Activated CD4-positive, alpha-beta T cell treated with anti-CD3 and anti-CD28 coated beads, Interleukin-2, amount 10 ng/mL, durations not matched to agents 7 days and 5 days (primary cell): ENCODE measurements around the gene NASP. TPM values are rescaled to one million over a fixed set of nuclear protein-coding genes. Genes with fewer than 3 reads are reported as not detected.

Experiments used
- CTCF ChIA-PET: fragments of 350-600 bp; sonication (Branson Sonifier 250); formaldehyde crosslinking; loops from one replicate; lab custom pipeline; 2021; ENCODE audit warnings: antibody characterized with exemption; lab: Charles Lee
- POLR2A ChIA-PET: fragments of 350-600 bp; sonication (Branson Sonifier 250); formaldehyde crosslinking; loops from one replicate; lab custom pipeline; 2021; ENCODE audit warnings: antibody characterized with exemption; lab: Charles Lee
- DNase-seq: peaks from one replicate; pipeline ENCODE4 v3.0.0-alpha.2; 2020
- H3K27ac Mint-ChIP-seq: one replicate; pipeline ENCODE4 v1.8.0; 2021; ENCODE audit warnings: mild to moderate bottlenecking, moderate library complexity, mixed read lengths
- H3K27me3 Mint-ChIP-seq: one replicate; pipeline ENCODE4 v1.8.0; 2021; ENCODE audit warnings: mixed read lengths
- H3K36me3 Mint-ChIP-seq: one replicate; pipeline ENCODE4 v1.8.0; 2021; ENCODE audit warnings: low read depth, mixed read lengths
- H3K4me1 Mint-ChIP-seq: one replicate; pipeline ENCODE4 v1.8.0; 2021; ENCODE audit warnings: mixed read lengths
- H3K4me3 Mint-ChIP-seq: one replicate; pipeline ENCODE4 v1.8.0; 2021; ENCODE audit warnings: mild to moderate bottlenecking, moderate library complexity, mixed read lengths
- H3K9me3 Mint-ChIP-seq: one replicate; pipeline ENCODE4 v1.8.0; 2021; ENCODE audit warnings: mixed read lengths
- total RNA-seq, 2 experiments: library from RNA; stranded (reverse); gene quantifications; one replicate each; pipeline ENCODE4 v1.2.3, GENCODE V29; 2021

The NASP gene
- total RNA-seq, 2 experiments from 2014 or later: 193 to 198 TPM

DNA sequence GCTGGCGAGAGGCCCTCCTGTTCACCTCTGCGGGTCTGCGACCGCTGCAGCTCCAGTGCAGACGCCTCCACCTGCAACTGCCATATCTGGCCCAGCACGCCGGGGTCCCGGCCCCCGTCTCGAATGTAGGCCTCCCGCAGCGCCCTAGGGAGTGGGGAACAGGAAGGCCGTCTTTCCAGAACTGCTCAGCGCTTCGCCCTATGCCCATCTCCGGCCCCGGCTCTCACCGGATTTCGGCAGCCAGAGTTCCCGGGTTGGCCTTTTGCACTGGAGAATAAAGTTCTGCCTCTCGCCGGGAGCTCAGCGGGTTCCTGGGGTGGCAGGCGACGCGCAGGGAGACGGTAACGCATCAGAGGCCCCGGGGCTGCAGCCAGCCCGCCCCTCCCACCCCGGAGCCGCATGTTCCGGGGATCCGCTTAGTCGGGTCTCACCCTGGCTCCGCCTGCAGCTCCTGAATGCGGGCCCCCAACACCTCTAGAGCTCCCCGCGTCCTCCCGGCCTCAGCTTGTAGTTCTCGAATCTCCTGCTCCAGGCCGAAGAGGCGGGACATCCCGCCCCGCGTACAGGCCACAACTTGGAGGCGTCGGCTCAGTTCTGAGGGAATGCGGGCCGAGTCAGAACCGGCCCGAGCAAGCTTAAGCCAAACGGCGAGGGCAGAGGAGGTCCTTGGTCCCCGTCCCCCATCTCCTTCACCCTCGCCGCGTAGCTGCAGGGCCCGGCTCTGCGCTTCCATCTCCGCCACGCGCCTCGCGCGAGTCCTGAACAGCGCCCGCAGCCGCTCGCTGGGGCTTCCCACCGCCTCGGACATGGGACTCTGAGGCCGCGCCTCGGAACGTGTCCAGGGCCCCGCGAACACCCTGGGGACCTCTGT is 38.9 kb downstream of the NASP start:
- no peaks in the 10 kb centered on the region for H3K9me3 Mint-ChIP-seq
- CTCF ChIA-PET: interaction anchor here (1.0 to 1.6 kb wide), 2 partner anchors 11 kb away, joined by 3 read pairs; no protein-coding TSS in a partner anchor
- POLR2A ChIA-PET: no interaction called here
- H3K4me3 Mint-ChIP-seq: no peak overlapping the region
- peak overlapping the region; percentile 36 for H3K27ac Mint-ChIP-seq
- DNase-seq: no peak
- H3K36me3 Mint-ChIP-seq: peaks cover 32% of the 10 kb centered on the region
- no peaks in the 10 kb centered on the region for H3K27me3 Mint-ChIP-seq
- H3K4me1 Mint-ChIP-seq: no peaks in the 10 kb centered on the region

DNA sequence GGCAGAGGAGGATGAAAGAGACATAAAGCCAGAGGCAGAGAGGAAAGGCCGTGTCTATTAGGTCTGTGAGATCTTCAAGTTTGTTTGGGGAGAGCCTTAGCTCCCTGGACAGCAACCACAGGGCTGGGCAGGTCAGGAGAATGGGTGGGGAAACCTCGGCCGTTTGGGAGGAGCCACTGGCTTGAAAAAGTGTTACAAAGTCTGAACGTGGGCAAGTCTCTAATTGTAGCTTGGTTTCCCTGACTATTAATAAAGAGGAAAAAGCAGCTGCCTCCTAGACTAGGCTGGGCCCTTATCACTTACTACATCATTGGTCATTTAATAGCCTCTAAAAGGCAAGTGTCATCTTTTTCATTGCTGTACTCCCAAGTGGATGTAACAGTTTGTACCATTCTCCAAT is 40.1 kb downstream of the NASP start, which contains the start of gene CCDC17:
CCDC17 (minus strand) TSS at position 83 of the 400 bp plus-strand sequence. CDS start 145 bp downstream, outside the sequence.
- no peak for DNase-seq
- Mint-ChIP-seq H3K4me1 (no peaks in the 10 kb centered on the region), H3K27me3 (no peaks in the 10 kb centered on the region), H3K36me3 (peaks cover 32% of the 10 kb centered on the region), H3K27ac (peak within 1 kb of the TSS; percentile 36), H3K4me3 (no peak within 1 kb of the TSS), H3K9me3 (no peaks in the 10 kb centered on the region)
- POLR2A ChIA-PET: no interaction called here
- CTCF ChIA-PET: interaction anchor here (0.6 to 1.6 kb wide), 3 partner anchors 9 to 123 kb away, joined by 3 read pairs; no protein-coding TSS in a partner anchor

DNA sequence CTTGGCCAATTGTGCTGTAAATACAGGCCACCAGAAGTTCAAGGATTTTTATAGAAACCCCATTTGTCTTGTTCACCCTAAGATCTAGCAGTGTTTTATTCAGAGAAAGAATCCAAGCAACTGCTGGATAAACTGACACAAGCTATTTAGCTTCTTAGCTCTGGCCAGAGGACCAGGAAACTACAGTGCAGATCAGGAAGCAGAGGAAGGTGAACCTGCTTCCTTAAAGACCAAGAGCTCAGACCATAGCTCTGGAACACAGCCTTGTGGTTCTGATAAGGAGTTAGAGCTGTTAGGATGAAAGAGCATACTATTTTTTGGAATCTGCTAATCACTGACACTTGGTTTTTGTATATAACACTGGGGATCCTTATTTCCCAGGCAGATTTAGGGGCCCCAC is 45.2 kb downstream of the NASP start:
- peaks cover 47% of the 10 kb centered on the region for H3K36me3 Mint-ChIP-seq
- CTCF ChIA-PET: interaction anchor here (1.2 to 1.4 kb wide), 2 partner anchors 9 to 16 kb away, joined by 3 to 5 read pairs; no protein-coding TSS in a partner anchor
- POLR2A ChIA-PET: interaction anchor here (0.7 kb wide), 1 partner anchor 382 kb away, joined by 5 read pairs; no protein-coding TSS in a partner anchor

GRCh38 chr1:45630429-45630828 is 46.6 kb downstream of the NASP start:
- H3K9me3 Mint-ChIP-seq: no peaks in the 10 kb centered on the region
- no peak for DNase-seq
- ChIA-PET CTCF (no interaction called here), POLR2A (no interaction called here)
- H3K4me1 Mint-ChIP-seq: no peaks in the 10 kb centered on the region
- no peak overlapping the region for H3K27ac Mint-ChIP-seq
- H3K4me3 Mint-ChIP-seq: no peak overlapping the region
- H3K27me3 Mint-ChIP-seq: no peaks in the 10 kb centered on the region
- H3K36me3 Mint-ChIP-seq: peaks cover 43% of the 10 kb centered on the region

More for the DNA sequence above, 45.2 kb downstream of the NASP start:
- no peaks in the 10 kb centered on the region for H3K27me3 Mint-ChIP-seq
- no peak for DNase-seq
- no peaks in the 10 kb centered on the region for H3K4me1 Mint-ChIP-seq
- no peak overlapping the region for H3K4me3 Mint-ChIP-seq
- H3K9me3 Mint-ChIP-seq: no peaks in the 10 kb centered on the region
- H3K27ac Mint-ChIP-seq: no peak overlapping the region

GRCh38 chr1:45635211-45635610 is 51.4 kb downstream of the NASP start:
- H3K9me3 Mint-ChIP-seq: no peaks in the 10 kb centered on the region
- DNase-seq: no peak
- peaks cover 25% of the 10 kb centered on the region for H3K36me3 Mint-ChIP-seq
- no peak overlapping the region for H3K27ac Mint-ChIP-seq
- H3K27me3 Mint-ChIP-seq: no peaks in the 10 kb centered on the region
- ChIA-PET POLR2A (no interaction called here), CTCF (no interaction called here)
- no peak overlapping the region for H3K4me3 Mint-ChIP-seq
- H3K4me1 Mint-ChIP-seq: no peaks in the 10 kb centered on the region

DNA sequence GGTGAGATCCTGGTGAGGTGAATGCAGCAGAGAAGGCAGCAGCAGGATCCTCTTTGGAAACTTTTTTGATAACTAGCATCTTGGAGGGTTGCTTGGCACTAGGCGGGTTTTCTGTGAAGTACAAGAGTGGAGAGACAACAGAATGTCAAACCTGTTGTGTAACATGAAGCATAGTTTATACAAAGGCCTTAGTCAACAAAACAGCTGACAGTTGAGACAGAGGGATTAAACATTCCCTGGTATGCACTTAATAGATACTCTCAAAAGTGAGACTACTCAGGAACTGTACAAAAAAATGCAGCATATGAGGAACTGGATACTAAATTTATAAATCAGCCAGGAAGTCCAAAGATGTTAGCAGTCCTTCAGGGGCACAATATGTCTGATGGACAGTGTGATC is 56.5 kb downstream of the NASP start:
- ChIA-PET CTCF (interaction anchor here (0.7 kb wide), 1 partner anchor 1634 kb away, joined by 3 read pairs; no protein-coding TSS in a partner anchor), POLR2A (no interaction called here)
- DNase-seq: no peak
- no peak overlapping the region for H3K27ac Mint-ChIP-seq
- H3K4me3 Mint-ChIP-seq: no peak overlapping the region
- no peaks in the 10 kb centered on the region for H3K4me1 Mint-ChIP-seq
- H3K27me3 Mint-ChIP-seq: no peaks in the 10 kb centered on the region
- H3K36me3 Mint-ChIP-seq: peaks cover 29% of the 10 kb centered on the region
- H3K9me3 Mint-ChIP-seq: no peaks in the 10 kb centered on the region

DNA sequence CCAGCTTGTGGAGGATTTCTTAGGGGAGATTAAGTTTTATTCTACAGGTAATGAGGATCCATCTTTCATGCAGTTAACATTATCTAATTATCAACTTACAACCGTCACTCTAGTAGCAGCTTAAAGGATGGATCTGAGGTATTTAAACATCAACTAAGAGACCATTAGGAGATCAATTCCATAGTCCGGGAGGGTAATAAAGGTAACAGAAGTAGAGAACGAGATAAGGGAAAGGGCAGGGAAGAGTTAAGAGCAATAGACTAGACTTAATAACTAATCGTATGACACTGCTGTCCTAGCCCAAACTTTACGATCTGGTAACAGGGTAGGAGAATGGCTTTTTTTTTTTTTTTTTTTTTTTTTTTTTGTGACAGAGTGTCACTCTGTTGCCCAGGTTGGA is 59.5 kb downstream of the NASP start:
- POLR2A ChIA-PET: no interaction called here
- H3K27ac Mint-ChIP-seq: no peak overlapping the region
- CTCF ChIA-PET: no interaction called here
- H3K4me1 Mint-ChIP-seq: no peaks in the 10 kb centered on the region
- no peak for DNase-seq
- no peak overlapping the region for H3K4me3 Mint-ChIP-seq
- H3K9me3 Mint-ChIP-seq: no peaks in the 10 kb centered on the region
- no peaks in the 10 kb centered on the region for H3K27me3 Mint-ChIP-seq
- H3K36me3 Mint-ChIP-seq: peaks cover 43% of the 10 kb centered on the region

GRCh38 chr1:45643978-45644377 is 60.1 kb downstream of the NASP start:
- CTCF ChIA-PET: no interaction called here
- Mint-ChIP-seq H3K27ac (no peak overlapping the region), H3K9me3 (no peaks in the 10 kb centered on the region), H3K4me3 (no peak overlapping the region), H3K27me3 (no peaks in the 10 kb centered on the region), H3K4me1 (no peaks in the 10 kb centered on the region), H3K36me3 (peaks cover 43% of the 10 kb centered on the region)
- POLR2A ChIA-PET: no interaction called here
- no peak for DNase-seq

DNA sequence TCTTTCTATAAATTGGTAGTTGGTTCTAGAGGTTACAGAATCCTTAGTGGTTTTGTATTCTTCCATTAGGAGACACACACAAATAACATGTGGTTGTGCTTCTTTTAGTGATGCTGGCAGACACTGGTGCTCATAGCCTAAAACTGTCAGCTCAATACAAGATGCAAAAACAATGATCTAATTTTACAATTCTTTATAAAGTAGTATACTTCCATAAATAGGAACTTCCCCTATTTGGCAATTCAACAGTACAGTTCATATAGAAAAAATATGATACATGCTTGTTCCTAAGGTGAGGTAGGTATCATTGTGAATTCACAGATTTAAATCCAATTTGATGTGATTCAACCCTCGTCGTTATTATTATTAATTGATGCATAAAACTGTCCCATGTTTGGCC is 60.8 kb downstream of the NASP start:
- POLR2A ChIA-PET: no interaction called here
- no peaks in the 10 kb centered on the region for H3K9me3 Mint-ChIP-seq
- CTCF ChIA-PET: no interaction called here

DNA sequence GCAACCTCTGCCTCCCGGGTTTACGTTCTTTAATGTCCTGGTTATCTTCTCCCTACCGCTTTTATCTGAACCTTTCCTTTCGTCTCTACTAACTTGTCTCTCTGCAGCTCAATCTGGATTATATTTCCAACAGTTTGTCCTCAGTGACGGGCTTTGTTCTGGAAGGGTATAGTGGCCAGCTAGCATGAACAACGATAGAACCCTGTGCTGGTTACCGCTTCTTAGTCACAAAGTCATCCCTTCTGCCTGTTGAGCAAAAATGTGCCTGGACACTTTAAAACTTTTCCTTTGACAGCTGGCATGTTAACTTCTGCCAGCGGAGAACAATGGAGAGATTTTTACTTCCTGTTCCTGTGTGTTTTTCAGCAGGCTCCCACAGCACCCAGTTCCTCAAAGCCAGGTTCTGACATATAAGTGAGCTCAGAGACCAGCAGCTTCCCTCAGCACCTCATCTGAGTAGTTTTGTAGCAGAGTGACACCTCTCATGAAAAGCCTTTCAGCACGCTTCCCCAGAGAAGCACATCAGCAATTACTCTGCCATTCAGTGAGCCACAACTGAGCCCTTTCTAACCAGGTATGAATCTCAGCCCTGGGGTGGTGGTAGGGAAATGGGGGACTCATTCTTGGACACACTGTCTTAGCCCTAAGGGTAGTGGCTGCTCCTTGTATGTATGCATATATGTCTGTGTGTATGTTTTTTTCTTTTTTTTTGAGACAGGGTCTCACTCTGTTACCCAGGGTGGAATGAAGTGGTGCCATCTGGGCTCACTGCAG is 63.6 kb downstream of the NASP start:
- ChIA-PET POLR2A (no interaction called here), CTCF (no interaction called here)
- H3K27me3 Mint-ChIP-seq: no peaks in the 10 kb centered on the region
- H3K4me3 Mint-ChIP-seq: no peak overlapping the region
- no peak for DNase-seq
- H3K36me3 Mint-ChIP-seq: peaks cover 41% of the 10 kb centered on the region
- no peak overlapping the region for H3K27ac Mint-ChIP-seq
- H3K4me1 Mint-ChIP-seq: no peaks in the 10 kb centered on the region
- H3K9me3 Mint-ChIP-seq: no peaks in the 10 kb centered on the region

More for the DNA sequence above, 60.8 kb downstream of the NASP start:
- DNase-seq: no peak
- H3K4me3 Mint-ChIP-seq: no peak overlapping the region
- no peaks in the 10 kb centered on the region for H3K4me1 Mint-ChIP-seq
- H3K27ac Mint-ChIP-seq: no peak overlapping the region
- no peaks in the 10 kb centered on the region for H3K27me3 Mint-ChIP-seq
- H3K36me3 Mint-ChIP-seq: peaks cover 44% of the 10 kb centered on the region

GRCh38 chr1:45654540-45655280 is 70.9 kb downstream of the NASP start:
- DNase-seq: no peak
- POLR2A ChIA-PET: no interaction called here
- H3K4me1 Mint-ChIP-seq: peaks cover 5% of the 10 kb centered on the region
- H3K36me3 Mint-ChIP-seq: peaks cover 64% of the 10 kb centered on the region
- H3K27ac Mint-ChIP-seq: no peak overlapping the region
- no peak overlapping the region for H3K4me3 Mint-ChIP-seq
- CTCF ChIA-PET: interaction anchor here (0.6 to 0.9 kb wide), 3 partner anchors 15 to 244 kb away, joined by 3 read pairs; no protein-coding TSS in a partner anchor
- H3K9me3 Mint-ChIP-seq: no peaks in the 10 kb centered on the region
- no peaks in the 10 kb centered on the region for H3K27me3 Mint-ChIP-seq

GRCh38 chr1:45656573-45657226 is 72.9 kb downstream of the NASP start:
- peak overlapping the region; percentile 25 for H3K27ac Mint-ChIP-seq
- no peaks in the 10 kb centered on the region for H3K9me3 Mint-ChIP-seq
- CTCF ChIA-PET: interaction anchor here (0.6 kb wide), 1 partner anchor 302 kb away, joined by 4 read pairs; no protein-coding TSS in a partner anchor
- H3K36me3 Mint-ChIP-seq: peaks cover 60% of the 10 kb centered on the region
- no peak overlapping the region for H3K4me3 Mint-ChIP-seq
- no peak for DNase-seq
- H3K4me1 Mint-ChIP-seq: peaks cover 5% of the 10 kb centered on the region
- POLR2A ChIA-PET: interaction anchor here (0.7 kb wide), 1 partner anchor 106 kb away, joined by 12 read pairs; the partner anchor contains the start of gene AKR1A1
- no peaks in the 10 kb centered on the region for H3K27me3 Mint-ChIP-seq
